ENCODE measurements around the gene SLC41A3. TPM values are rescaled to one million over a fixed set of nuclear protein-coding genes. Genes with fewer than 3 reads are reported as not detected.

Gene SLC41A3
- total and polyA plus RNA-seq, 10 of the 15 experiments (the other 5 are each of a cell fraction or from before 2014, with no cell fraction given) = 8.3 to 29.5 (median 16.7) TPM

GRCh38 chr3:126063358-126063965, 20.5 kb downstream of the SLC41A3 start:
- ATAC-seq (no peak), DNase-seq (ENCODE audit: low read depth, low spot score) (no peak), FAIRE-seq (no peak)
- RAD21 ChIA-PET (ENCODE audit: unreplicated experiment) = no interaction called here
- no peaks in the 10 kb centered on the region for H3K27me3 ChIP-seq (replicated peaks in 1 of 2; ENCODE audit: control insufficient read depth in 2 of 2, insufficient read depth in 2 of 2, low read length in 1 of 2)
- no peaks in the 10 kb centered on the region for H3K36me3 ChIP-seq (ENCODE audit: control insufficient read depth in 2 of 2, insufficient read depth in 2 of 2, low read length in 1 of 2)
- no peak overlapping the region for H3K4me2 ChIP-seq (ENCODE audit: control insufficient read depth, insufficient read depth)
- BruUV-seq (replicated peaks) = no TSS peak
- H3K27ac ChIP-seq (ENCODE audit: control insufficient read depth, insufficient read depth) = no peak overlapping the region
- POLR2A ChIA-PET = no interaction called here
- no peaks in the 10 kb centered on the region for H3K4me1 ChIP-seq (ENCODE audit: control insufficient read depth, insufficient read depth, low read length)
- no peak overlapping the region for H3K4me3 ChIP-seq
- H3K9me3 ChIP-seq (replicated peaks; ENCODE audit: control insufficient read depth, insufficient read depth, low read length) = no peaks in the 10 kb centered on the region
- TF ChIP-seq MYB (IDR thresholded peaks at IDR 0.05; ENCODE audit: borderline replicate concordance, low read depth, low read length) (no peak), NFYB (IDR thresholded peaks at IDR 0.05; ENCODE audit: insufficient read depth, low read depth, low read length) (no peak), ZBED1 (IDR thresholded peaks at IDR 0.05; ENCODE audit: borderline replicate concordance) (no peak), LARP7 (IDR thresholded peaks at IDR 0.05) (no peak), BCL3 (IDR thresholded peaks at IDR 0.05; ENCODE audit: borderline replicate concordance, insufficient read depth, low read depth, low read length, poor library complexity, severe bottlenecking) (no peak), CBX5 (IDR thresholded peaks at IDR 0.05; ENCODE audit: low read depth) (no peak), POLR2AphosphoS2 (IDR thresholded peaks at IDR 0.05; ENCODE audit: low read depth, low read length) (no peak), SMARCA5 (IDR thresholded peaks at IDR 0.05) (no peak), GABPA (IDR thresholded peaks at IDR 0.05; ENCODE audit: low read depth) (no peak), ZNF217 (IDR thresholded peaks at IDR 0.05) (no peak), ATF7 (IDR thresholded peaks at IDR 0.05; ENCODE audit: low read depth) (no peak)
- no peak overlapping the region for H3K9ac ChIP-seq (ENCODE audit: control insufficient read depth, insufficient read depth, low read length)
- in situ Hi-C loops (cut with MboI) = no loop called here
- H2AFZ ChIP-seq (ENCODE audit: control insufficient read depth, low read depth, low read length) = no peak overlapping the region
- no peaks in the 10 kb centered on the region for H3K79me2 ChIP-seq (ENCODE audit: control insufficient read depth, insufficient read depth, low read length)
- CTCF ChIA-PET = interaction anchor here (0.6 kb wide), 1 partner anchor 165 kb away, joined by 4 read pairs; no protein-coding TSS in a partner anchor
- no peaks in the 10 kb centered on the region for H4K20me1 ChIP-seq (ENCODE audit: control insufficient read depth, insufficient read depth)
- intact Hi-C loops (cut with micrococcal nuclease; ENCODE audit: unreplicated experiment) = no loop called here
- WGBS (ENCODE audit: insufficient coverage, insufficient replicate concordance, low lambda C conversion rate, missing lambda C conversion rate) = 73% methylated on average over 7 of the region's 8 CpGs
- SMC1A ChIA-PET (ENCODE audit: uncharacterized antibody, unreplicated experiment) = no interaction called here
